Measurements from ENCODE around the gene IRF3.

IRF3 gene

GRCh38 chr19:49614096-49614833 is 51.4 kb downstream of the IRF3 start:
- DNase-seq: no peak

DNA sequence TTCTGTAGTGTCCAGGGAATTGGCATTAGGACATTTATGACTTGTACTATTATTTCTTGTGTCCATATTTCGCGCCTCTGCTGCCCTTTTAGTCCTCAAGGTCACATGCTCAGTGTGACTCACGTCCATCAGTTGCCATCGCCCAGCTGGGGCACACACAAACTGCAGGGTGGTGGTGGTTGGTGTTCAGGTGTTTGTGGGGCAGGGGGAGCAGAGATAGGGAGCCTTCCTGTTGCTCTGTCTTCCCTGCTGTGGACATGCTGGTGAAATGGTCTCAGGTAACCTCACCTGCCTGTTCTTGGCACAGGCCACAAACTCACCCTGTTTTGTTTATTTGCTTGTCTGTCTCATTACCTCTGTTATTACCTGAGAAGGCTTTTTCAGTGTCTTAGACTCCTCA is 52.3 kb downstream of the IRF3 start:
- DNase-seq: no peak
